Esophagus (tissue), 2 donors: ENCODE measurements around the gene LAPTM4A. TPM values are rescaled to one million over a fixed set of nuclear protein-coding genes. Genes with fewer than 3 reads are reported as not detected.

Experiments used
- H3K27ac ChIP-seq, 2 donors: one replicate each; pipeline ENCODE4 v1.5.1; 2013; ENCODE audit warnings: low read depth in 2 of 2, mild to moderate bottlenecking in 2 of 2, inconsistent platforms in 1 of 2, low read length in 1 of 2, moderate library complexity in 1 of 2
- H3K27me3 ChIP-seq, 2 donors: one replicate each; pipeline ENCODE4 v1.6.1; 2013; ENCODE audit warnings: low read length in 2 of 2, control low read depth in 1 of 2, mild to moderate bottlenecking in 1 of 2; ENCODE audit not compliant: insufficient read depth in 2 of 2, control insufficient read depth in 1 of 2
- H3K36me3 ChIP-seq, 2 donors: one replicate each; pipeline ENCODE4 v1.6.1; 2013; ENCODE audit warnings: low read length in 1 of 2; ENCODE audit not compliant: control insufficient read depth in 2 of 2, insufficient read depth in 2 of 2
- H3K4me1 ChIP-seq, 2 donors: one replicate each; pipeline ENCODE4 v1.6.1; 2013; ENCODE audit warnings: low read length in 1 of 2; ENCODE audit not compliant: control insufficient read depth in 2 of 2, insufficient read depth in 2 of 2
- H3K4me3 ChIP-seq, 2 donors: one replicate each; pipeline ENCODE4 v1.5.1; 2013; ENCODE audit warnings: low read length in 2 of 2, mild to moderate bottlenecking in 2 of 2, low read depth in 1 of 2, moderate library complexity in 1 of 2
- H3K9me3 ChIP-seq, 2 donors: one replicate each; pipeline ENCODE4 v1.6.1; 2013; ENCODE audit warnings: mild to moderate bottlenecking in 2 of 2, low read depth in 1 of 2, low read length in 1 of 2, moderate library complexity in 1 of 2; ENCODE audit not compliant: control insufficient read depth in 2 of 2, insufficient read depth in 1 of 2
- WGBS, 2 donors: extraction: QIAGEN DNeasy Blood & Tissue Kit; methylation state at CpG; one replicate each; pipeline ENCODE4 v1.1.7; 2013; 5-methylcytosine and 5-hydroxymethylcytosine counted together
- polyA plus RNA-seq, 2 donors: library from polyadenylated mRNA; stranded (reverse); fragments of 200-250 nt; gene quantifications; one replicate each; pipeline ENCODE4 v1.2.3, GENCODE V29; 2013
- donor health status: healthy with polysubstance abuse.
- donor health status: Bipolar disorder and iron deficiency.

Gene LAPTM4A
- polyA plus RNA-seq, 2 donors = 57.7 to 148 TPM

DNA sequence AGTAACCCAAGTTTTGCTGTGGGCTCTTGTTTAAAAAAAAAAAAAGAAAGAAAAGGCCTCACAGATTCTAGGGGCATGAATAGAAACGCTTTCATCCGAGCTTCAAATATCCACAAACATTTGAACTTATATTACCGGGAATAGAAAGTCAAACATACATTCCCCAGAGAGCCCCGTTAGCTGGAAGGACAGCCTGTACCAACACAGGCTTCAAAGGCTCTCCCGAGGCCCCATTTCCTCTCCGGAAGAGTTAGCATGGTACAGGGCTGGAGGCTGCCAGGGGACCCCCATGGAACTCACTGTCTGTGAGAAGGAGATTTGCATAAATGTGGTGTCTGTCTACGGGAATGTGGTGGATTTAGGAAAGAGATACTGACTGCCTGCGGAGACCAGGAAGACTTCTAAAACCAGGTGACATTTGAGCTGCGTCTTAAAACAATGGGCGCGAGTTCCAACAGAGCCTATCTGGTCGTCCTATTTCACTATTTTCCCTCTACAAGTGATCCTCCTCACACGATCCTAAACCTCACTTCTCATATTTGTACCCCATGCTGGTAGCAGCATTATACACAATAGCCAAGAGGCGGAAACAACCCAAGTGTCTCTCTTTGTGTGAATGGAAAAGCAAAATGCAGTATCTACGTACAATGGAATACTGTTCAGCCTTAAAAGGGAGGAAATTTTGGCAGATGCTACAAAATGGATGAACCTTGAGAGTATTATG lies 38.1 kb downstream of the LAPTM4A start:
- Histone ChIP-seq H3K9me3 (no peaks in the 10 kb centered on the region), H3K4me1 (no peaks in the 10 kb centered on the region), H3K27me3 (no peaks in the 10 kb centered on the region), H3K36me3 (no peaks in the 10 kb centered on the region), H3K27ac (peak overlapping the region; percentile 9 to 46), H3K4me3 (peak overlapping the region in 1 of 2 donors; percentile 54)
- WGBS, 2 donors = 57 to 63% methylated on average over 15 of the region's 15 CpGs

GRCh38 chr2:20012282-20013125 lies 38.9 kb downstream of the LAPTM4A start, which contains the start of gene MATN3:
TSS of gene MATN3 (minus strand) at chr2:20012668. CDS start at chr2:20012631, 37 bp downstream.
- peak within 1 kb of the TSS; percentile 42 to 54 for H3K4me3 ChIP-seq
- H3K36me3 ChIP-seq = no peaks in the 10 kb centered on the region
- H3K27ac ChIP-seq = peak within 1 kb of the TSS; percentile 11 to 46
- H3K27me3 ChIP-seq = no peaks in the 10 kb centered on the region
- no peaks in the 10 kb centered on the region for H3K4me1 ChIP-seq
- WGBS, 2 donors = 1% methylated on average over 56 to 87 of the region's 87 CpGs
- H3K9me3 ChIP-seq = no peaks in the 10 kb centered on the region

GRCh38 chr2:20012032-20012281 lies 39.5 kb downstream of the LAPTM4A start:
- 25 to 34% methylated on average over 4 of the region's 4 CpGs for WGBS, 2 donors
- Histone ChIP-seq H3K36me3 (no peaks in the 10 kb centered on the region), H3K27me3 (no peaks in the 10 kb centered on the region), H3K4me1 (no peaks in the 10 kb centered on the region), H3K9me3 (no peaks in the 10 kb centered on the region), H3K27ac (no peak overlapping the region), H3K4me3 (peak overlapping the region; percentile 42 to 54)

GRCh38 chr2:20011276-20012031 lies 40.0 kb downstream of the LAPTM4A start:
- Histone ChIP-seq H3K4me3 (no peak overlapping the region), H3K4me1 (no peaks in the 10 kb centered on the region), H3K27ac (no peak overlapping the region), H3K27me3 (no peaks in the 10 kb centered on the region), H3K36me3 (no peaks in the 10 kb centered on the region), H3K9me3 (no peaks in the 10 kb centered on the region)
- 79% methylated on average over 14 of the region's 14 CpGs for WGBS, 2 donors

GRCh38 chr2:20008703-20009102 lies 42.7 kb downstream of the LAPTM4A start:
- Histone ChIP-seq H3K4me1 (no peaks in the 10 kb centered on the region), H3K27me3 (no peaks in the 10 kb centered on the region), H3K9me3 (no peaks in the 10 kb centered on the region), H3K36me3 (no peaks in the 10 kb centered on the region), H3K4me3 (no peak overlapping the region), H3K27ac (no peak overlapping the region)
- whole genome bisulfite sequencing, 2 donors = 70 to 77% methylated on average over 5 of the region's 5 CpGs

DNA sequence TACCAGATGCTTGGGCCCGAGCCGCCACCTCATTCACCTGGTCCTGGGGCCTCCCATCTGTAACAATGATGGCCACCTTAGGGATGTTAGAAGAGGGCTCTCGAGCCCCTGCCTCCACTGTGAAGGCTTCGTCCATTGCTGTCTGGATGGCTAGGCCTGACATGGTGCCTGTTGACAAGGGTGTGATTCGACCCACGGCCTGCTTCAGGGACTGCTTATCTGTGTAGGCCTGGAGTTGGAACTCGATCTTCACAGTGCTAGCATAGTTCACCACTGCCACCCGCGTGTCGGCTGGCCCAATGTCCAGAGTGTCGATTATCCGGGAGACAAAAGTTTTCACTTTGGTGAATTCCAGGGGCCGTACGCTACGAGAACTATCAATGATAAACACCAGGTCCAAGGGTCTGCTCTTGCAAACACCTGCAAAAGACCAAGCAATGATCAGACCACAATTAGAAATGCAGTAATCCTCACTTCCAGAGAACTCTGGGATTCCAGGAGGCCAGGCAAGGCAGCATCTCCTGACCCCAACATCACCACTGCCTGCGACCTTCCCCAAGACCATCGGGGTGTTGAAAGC lies 45.4 kb downstream of the LAPTM4A start:
- WGBS, 2 donors = 88 to 89% methylated on average over 17 of the region's 17 CpGs
- Histone ChIP-seq H3K4me3 (no peak overlapping the region), H3K36me3 (no peaks in the 10 kb centered on the region), H3K27ac (no peak overlapping the region), H3K9me3 (no peaks in the 10 kb centered on the region), H3K4me1 (no peaks in the 10 kb centered on the region), H3K27me3 (no peaks in the 10 kb centered on the region)

GRCh38 chr2:20005067-20005627 lies 46.3 kb downstream of the LAPTM4A start:
- Histone ChIP-seq H3K36me3 (no peaks in the 10 kb centered on the region), H3K4me1 (no peaks in the 10 kb centered on the region), H3K4me3 (no peak overlapping the region), H3K27me3 (no peaks in the 10 kb centered on the region), H3K27ac (no peak overlapping the region), H3K9me3 (no peaks in the 10 kb centered on the region)
- 85 to 96% methylated on average over 10 of the region's 10 CpGs for WGBS, 2 donors

DNA sequence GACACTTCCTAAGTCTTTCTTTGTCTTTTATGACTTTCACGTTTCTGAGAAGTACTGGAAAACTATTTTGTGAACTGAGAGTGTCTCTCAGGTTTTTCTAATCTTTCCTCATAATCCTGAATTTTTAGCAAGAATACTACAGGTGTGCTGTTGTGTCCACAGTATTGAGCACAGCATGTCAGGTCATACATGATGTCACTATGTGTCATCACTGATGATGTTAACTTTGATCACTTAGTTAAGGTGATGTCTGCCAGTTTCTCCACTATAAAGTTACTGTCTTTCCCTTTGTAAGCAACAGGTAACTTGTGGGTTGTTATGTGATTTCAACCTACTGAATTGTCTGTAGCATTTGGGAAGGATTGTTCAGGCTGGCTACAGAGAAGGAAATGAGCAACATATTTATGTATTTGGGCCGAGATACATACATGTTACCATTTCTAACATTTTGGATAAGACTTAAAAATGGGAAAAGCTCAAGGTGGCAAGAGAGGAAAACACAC lies 50.0 kb downstream of the LAPTM4A start:
- no peak overlapping the region for H3K4me3 ChIP-seq
- peaks cover 0 to 2% of the 10 kb centered on the region in 2 donors for H3K27me3 ChIP-seq
- 73 to 75% methylated on average over 2 of the region's 2 CpGs for WGBS, 2 donors
- no peaks in the 10 kb centered on the region for H3K4me1 ChIP-seq
- no peaks in the 10 kb centered on the region for H3K9me3 ChIP-seq
- H3K27ac ChIP-seq = no peak overlapping the region
- H3K36me3 ChIP-seq = no peaks in the 10 kb centered on the region

GRCh38 chr2:19993731-19994130 lies 57.7 kb downstream of the LAPTM4A start:
- peaks cover 0 to 3% of the 10 kb centered on the region in 2 donors for H3K9me3 ChIP-seq
- H3K27ac ChIP-seq = no peak overlapping the region
- H3K27me3 ChIP-seq = peaks cover 0 to 2% of the 10 kb centered on the region in 2 donors
- H3K4me3 ChIP-seq = no peak overlapping the region
- no peaks in the 10 kb centered on the region for H3K36me3 ChIP-seq
- peaks cover 2 to 5% of the 10 kb centered on the region in 2 donors for H3K4me1 ChIP-seq
